K562 (cell line): ENCODE measurements around the gene CCDC183. TPM values are rescaled to one million over a fixed set of nuclear protein-coding genes. Genes with fewer than 3 reads are reported as not detected.

Source experiments
- CEBPB ChIP-seq: fragments of 450-650 bp; IDR thresholded peaks from 2 replicates; pipeline ENCODE4 v1.6.1; 2016; ENCODE audit warnings: missing genetic modification characterization, missing compliant biosample characterization
- ELF4 ChIP-seq: fragments of 450-650 bp; formaldehyde crosslinking; IDR thresholded peaks from 2 replicates; pipeline ENCODE4 v1.4.0; 2022; ENCODE audit warnings: missing genetic modification characterization
- ERF ChIP-seq: fragments of 450-650 bp; formaldehyde crosslinking; IDR thresholded peaks from 2 replicates; pipeline ENCODE4 v1.4.0; 2020; ENCODE audit warnings: mild to moderate bottlenecking, mixed read lengths
- EZH2 ChIP-seq: IDR thresholded peaks from 2 replicates; pipeline ENCODE4 v1.6.1; 2012; ENCODE audit warnings: low read depth, mild to moderate bottlenecking, inconsistent platforms, low read length, borderline replicate concordance
- MYC ChIP-seq, 2 experiments: fragments of 250-450 bp in 1 of 2; sonication (Bioruptor Pico) in 1 of 2; IDR thresholded peaks; 2 replicates each; pipeline versions ENCODE4 v1.5.1 to v1.6.1; 2012 to 2021; ENCODE audit warnings: low read depth in 2 of 2, borderline replicate concordance in 1 of 2, improper control_type of control experiment in 1 of 2, low read length in 1 of 2, mild to moderate bottlenecking in 1 of 2, moderate library complexity in 1 of 2
- NCOR1 ChIP-seq: fragments of 450-650 bp; IDR thresholded peaks from 2 replicates; pipeline ENCODE4 v1.6.1; 2016; ENCODE audit warnings: mild to moderate bottlenecking, moderate library complexity
- NFE2 ChIP-seq: IDR thresholded peaks from 2 replicates; pipeline ENCODE4 v1.6.1; 2014; ENCODE audit warnings: antibody characterized with exemption, low read depth
- NFE2L1 ChIP-seq: fragments of 450-650 bp; IDR thresholded peaks from 2 replicates; pipeline ENCODE4 v1.6.1; 2016; ENCODE audit warnings: missing genetic modification characterization, low read depth, mild to moderate bottlenecking, missing compliant biosample characterization, moderate library complexity, borderline replicate concordance
- PTTG1 ChIP-seq: fragments of 450-650 bp; IDR thresholded peaks from 2 replicates; pipeline ENCODE4 v1.6.1; 2016; ENCODE audit warnings: low read depth, mild to moderate bottlenecking, missing genetic modification characterization, missing compliant biosample characterization
- SETDB1 ChIP-seq: IDR thresholded peaks from one replicate; pipeline ENCODE4 v1.6.1; 2012; ENCODE audit warnings: low read length, control low read depth, inconsistent platforms
- SMAD2 ChIP-seq: fragments of 150-350 bp; IDR thresholded peaks from 2 replicates; pipeline ENCODE4 v1.6.1; 2014; ENCODE audit warnings: low read depth, mild to moderate bottlenecking, low read length
- SRSF3 ChIP-seq: fragments of 200-400 bp; formaldehyde crosslinking; IDR thresholded peaks from 2 replicates; pipeline ENCODE4 v1.6.1; 2016; ENCODE audit warnings: mild to moderate bottlenecking, low read length, moderate library complexity; ENCODE audit not compliant: insufficient read depth
- SUPT5H ChIP-seq: fragments of 450-650 bp; IDR thresholded peaks from 2 replicates; pipeline ENCODE4 v1.6.1; 2016
- TAF9B ChIP-seq: fragments of 450-650 bp; IDR thresholded peaks from 2 replicates; pipeline ENCODE4 v1.6.1; 2018; ENCODE audit warnings: mild to moderate bottlenecking; ENCODE audit not compliant: partially characterized antibody
- TARDBP ChIP-seq: fragments of 450-650 bp; IDR thresholded peaks from 2 replicates; pipeline ENCODE4 v1.6.1; 2016
- THAP12 ChIP-seq: fragments of 250-450 bp; sonication (Bioruptor Pico); IDR thresholded peaks from 2 replicates; pipeline ENCODE4 v1.9.0; 2021; ENCODE audit warnings: mild to moderate bottlenecking, inconsistent platforms
- ZBTB17 ChIP-seq: fragments of 450-650 bp; formaldehyde crosslinking; IDR thresholded peaks from 2 replicates; pipeline ENCODE4 v1.4.0; 2020; ENCODE audit warnings: mild to moderate bottlenecking
- ZNF121 ChIP-seq: sonication (generic); formaldehyde crosslinking; conservative IDR thresholded peaks from 2 replicates; pipeline ENCODE4 v1.8.0; 2022; ENCODE audit warnings: missing genetic modification reagents
- ZNF184 ChIP-seq: sonication (generic); formaldehyde crosslinking; IDR thresholded peaks from 2 replicates; pipeline ENCODE4 v1.5.0; 2020; ENCODE audit warnings: missing genetic modification reagents
- ZNF239 ChIP-seq: fragments of 250-450 bp; sonication (Bioruptor Pico); IDR thresholded peaks from 2 replicates; pipeline ENCODE4 v1.4.0; 2020; ENCODE audit warnings: mild to moderate bottlenecking
- ZNF274 ChIP-seq: IDR thresholded peaks from 2 replicates; pipeline ENCODE4 v1.6.1; 2011; ENCODE audit warnings: low read depth, mild to moderate bottlenecking, low read length, moderate library complexity, borderline replicate concordance
- ZNF347 ChIP-seq: fragments of 450-650 bp; formaldehyde crosslinking; IDR thresholded peaks from 2 replicates; pipeline ENCODE4 v1.4.0; 2020; ENCODE audit warnings: low read depth, mild to moderate bottlenecking, moderate library complexity
- ZNF41 ChIP-seq: fragments of 250-450 bp; sonication (Bioruptor Pico); conservative IDR thresholded peaks from 2 replicates; pipeline ENCODE4 v1.4.0; 2020; ENCODE audit warnings: mild to moderate bottlenecking
- polyA plus RNA-seq, 8 experiments: library from polyadenylated mRNA; depleted of rRNA in 4 of 8; stranded (reverse) in 5 of 8; unstranded in 3 of 8; fragments of >200 nt; fragmentation: Nextera tagmentation in 2 of 8; fragmentation: Illumina TruSeq in 1 of 8; extraction: Ambion mirVana in 2 of 8; extraction: Trizol in 1 of 8; gene quantifications; 2 replicates each; pipeline versions ENCODE4 v1.2.1 to v1.2.3, GENCODE V29; 2011 to 2014; ENCODE audit warnings: inconsistent platforms in 1 of 8, missing spikeins in 1 of 8
- total RNA-seq, 7 experiments: library from RNA; depleted of rRNA in 6 of 7; stranded (reverse); fragments of >200 nt in 6 of 7; fragmentation: Illumina TruSeq in 2 of 7; extraction: Trizol in 2 of 7; gene quantifications; 2 replicates each; pipeline versions ENCODE4 v1.2.1 to v1.2.3, GENCODE V29; 2011 to 2021; ENCODE audit warnings: low replicate concordance in 1 of 7
- TF ChIP-seq, protein P1 (sequence below): sonication (generic); formaldehyde crosslinking; IDR thresholded peaks from 2 replicates; pipeline ENCODE4 v1.8.1; 2023; ENCODE audit warnings: mild to moderate bottlenecking, missing genetic modification reagents
- TF ChIP-seq, protein P2 (sequence below): fragments of 250-450 bp; sonication (Bioruptor Pico); IDR thresholded peaks from 2 replicates; pipeline ENCODE4 v1.5.1; 2021; ENCODE audit warnings: mild to moderate bottlenecking

Gene CCDC183
- total and polyA plus RNA-seq, 9 of the 15 experiments (the other 6 are each of a cell fraction or from before 2014, with no cell fraction given) = 0.21 to 0.60 (median 0.29) TPM; not detected in 4

GRCh38 chr9:136849038-136849959 is 53.2 kb downstream of the CCDC183 start, which contains the start of gene PHPT1 (continued):
- TF ChIP-seq ERF (CRISPR knock-in tag) (peak; percentile 84), TARDBP (no peak), ZNF184 (no peak), ZNF347 (no peak), PTTG1 (no peak), ZNF121 (CRISPR knock-in tag) (no peak), NFE2 (no peak), THAP12 (CRISPR knock-in tag) (peak; percentile 76; the same call in 1 of the 2 replicates), ELF4 (CRISPR knock-in tag) (peak; percentile 79), SMAD2 (no peak), SUPT5H (peak; percentile 94), ZNF239 (CRISPR knock-in tag) (no peak), ZBTB17 (CRISPR knock-in tag) (peak; percentile 79), TAF9B (no peak), ZNF274 (no peak), SRSF3 (no peak), SETDB1 (no peak), NFE2L1 (tag) (no peak), ZNF41 (no peak), NCOR1 (no peak; the same call in 1 of the 2 replicates), MYC (IDR thresholded peaks at IDR 0.05; ENCODE audit: low read depth, low read length) (peak; percentile 99), MYC (CRISPR knock-in tag; IDR thresholded peaks at IDR 0.05; ENCODE audit: borderline replicate concordance, low read depth) (peak; percentile 97), EZH2 (no peak), CEBPB (tag) (peak; percentile 96)
- TF ChIP-seq, protein P1, sequence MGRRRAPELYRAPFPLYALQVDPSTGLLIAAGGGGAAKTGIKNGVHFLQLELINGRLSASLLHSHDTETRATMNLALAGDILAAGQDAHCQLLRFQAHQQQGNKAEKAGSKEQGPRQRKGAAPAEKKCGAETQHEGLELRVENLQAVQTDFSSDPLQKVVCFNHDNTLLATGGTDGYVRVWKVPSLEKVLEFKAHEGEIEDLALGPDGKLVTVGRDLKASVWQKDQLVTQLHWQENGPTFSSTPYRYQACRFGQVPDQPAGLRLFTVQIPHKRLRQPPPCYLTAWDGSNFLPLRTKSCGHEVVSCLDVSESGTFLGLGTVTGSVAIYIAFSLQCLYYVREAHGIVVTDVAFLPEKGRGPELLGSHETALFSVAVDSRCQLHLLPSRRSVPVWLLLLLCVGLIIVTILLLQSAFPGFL (CRISPR knock-in tag) = no peak
- TF ChIP-seq, protein P2, sequence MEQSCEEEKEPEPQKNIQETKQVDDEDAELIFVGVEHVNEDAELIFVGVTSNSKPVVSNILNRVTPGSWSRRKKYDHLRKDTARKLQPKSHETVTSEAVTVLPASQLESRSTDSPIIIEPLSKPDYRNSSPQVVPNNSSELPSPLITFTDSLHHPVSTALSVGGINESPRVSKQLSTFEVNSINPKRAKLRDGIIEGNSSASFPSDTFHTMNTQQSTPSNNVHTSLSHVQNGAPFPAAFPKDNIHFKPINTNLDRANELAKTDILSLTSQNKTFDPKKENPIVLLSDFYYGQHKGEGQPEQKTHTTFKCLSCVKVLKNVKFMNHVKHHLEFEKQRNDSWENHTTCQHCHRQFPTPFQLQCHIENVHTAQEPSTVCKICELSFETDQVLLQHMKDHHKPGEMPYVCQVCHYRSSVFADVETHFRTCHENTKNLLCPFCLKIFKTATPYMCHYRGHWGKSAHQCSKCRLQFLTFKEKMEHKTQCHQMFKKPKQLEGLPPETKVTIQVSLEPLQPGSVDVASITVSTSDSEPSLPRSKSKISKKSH (CRISPR knock-in tag) = no peak
